RPMI8226 (cell line): ENCODE results near the gene DST.

ENCODE experiments used
- DNase-seq: peaks from one replicate; pipeline ENCODE4 v3.0.0-alpha.2; 2015

The DST gene

GRCh38 chr6:56477241-56477640 is 165.4 kb downstream of the DST start:
- DNase-seq, result no peak

DNA sequence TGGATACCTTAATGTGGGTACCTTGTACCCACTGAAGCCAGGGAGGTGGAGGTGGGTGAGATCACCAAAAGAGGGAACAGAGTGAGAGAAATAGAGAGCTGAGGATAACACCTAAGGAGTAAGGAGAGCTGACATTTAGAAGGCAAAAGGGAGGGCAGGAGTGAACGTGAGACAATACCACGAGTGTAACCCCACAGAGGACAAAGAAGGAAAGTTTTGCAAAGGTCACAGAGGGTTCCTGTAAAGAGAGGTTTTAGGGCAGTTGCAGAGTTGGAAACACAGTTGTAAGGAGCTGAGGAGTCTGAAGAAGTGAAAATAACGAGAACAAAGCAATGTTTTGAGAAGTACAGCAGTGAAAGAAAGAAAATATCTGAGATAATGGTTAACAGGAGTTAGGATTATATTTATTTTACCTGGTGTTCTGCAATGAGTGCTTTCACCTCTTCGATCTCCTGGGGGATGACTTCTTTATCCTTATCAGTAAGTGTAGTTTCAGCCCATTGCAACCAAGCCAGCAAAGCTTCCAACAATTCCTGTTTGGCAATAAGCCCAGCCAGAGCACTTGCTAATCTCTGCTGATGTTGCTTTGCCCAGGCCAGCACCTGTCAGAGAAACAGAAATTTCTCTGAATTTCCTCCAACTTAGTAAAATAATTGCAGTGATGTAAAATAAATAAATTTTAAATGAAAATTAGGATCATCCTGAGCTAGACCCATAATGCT is 166.8 kb downstream of the DST start:
- DNase-seq, result no peak

- DNase-seq, result no peak
Measured at GRCh38 chr6:56474532-56474931, 168.2 kb downstream of the DST start.

DNA sequence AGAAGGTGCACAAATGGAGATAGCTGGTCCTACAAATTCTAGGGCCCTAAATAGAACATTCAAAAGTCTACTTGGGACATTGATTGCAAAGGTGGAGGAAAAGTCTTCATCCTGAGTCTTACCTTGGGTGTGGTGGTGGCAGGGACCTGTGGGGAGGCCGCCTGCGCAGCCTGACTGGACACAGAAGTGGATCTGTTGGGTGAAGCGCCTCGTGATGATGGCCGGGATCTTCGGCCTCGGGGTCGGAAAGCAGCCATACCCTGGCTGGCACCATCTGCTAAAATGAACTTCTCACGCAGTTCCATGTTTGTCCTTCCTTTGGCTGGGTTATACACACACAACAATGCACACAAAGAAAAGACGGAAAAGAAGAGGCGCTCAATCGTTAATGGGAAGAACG is 179.2 kb downstream of the DST start:
- no peak for DNase-seq

- DNase-seq, result no peak
Measured at GRCh38 chr6:56459030-56459805, 183.5 kb downstream of the DST start.

DNA sequence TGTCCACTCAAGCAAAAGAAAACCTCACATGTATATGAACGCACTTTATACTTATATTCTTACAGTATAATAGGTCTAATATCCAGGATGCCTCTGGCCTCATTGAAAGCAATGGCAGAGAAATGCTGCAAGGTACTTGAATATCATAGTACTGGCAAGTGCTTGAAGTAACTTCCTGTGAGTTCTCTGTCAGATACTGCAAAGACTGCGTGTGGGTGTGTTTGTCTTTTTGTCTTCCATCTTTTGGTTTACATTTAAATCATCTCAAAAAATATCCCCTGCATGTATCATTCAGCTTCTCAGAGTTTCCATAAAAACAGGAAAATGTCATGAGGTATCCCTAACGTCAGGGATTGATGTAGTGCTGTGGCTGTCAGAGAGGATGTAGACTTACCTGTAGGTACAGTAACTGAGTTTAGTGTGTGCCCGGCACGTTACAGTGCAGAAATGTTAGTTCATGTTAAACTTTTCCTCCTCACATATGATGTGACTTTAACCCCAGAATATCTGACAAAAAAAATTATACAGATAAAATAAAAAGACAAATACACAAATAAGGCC is 184.3 kb downstream of the DST start:
- DNase-seq, result no peak

DNA sequence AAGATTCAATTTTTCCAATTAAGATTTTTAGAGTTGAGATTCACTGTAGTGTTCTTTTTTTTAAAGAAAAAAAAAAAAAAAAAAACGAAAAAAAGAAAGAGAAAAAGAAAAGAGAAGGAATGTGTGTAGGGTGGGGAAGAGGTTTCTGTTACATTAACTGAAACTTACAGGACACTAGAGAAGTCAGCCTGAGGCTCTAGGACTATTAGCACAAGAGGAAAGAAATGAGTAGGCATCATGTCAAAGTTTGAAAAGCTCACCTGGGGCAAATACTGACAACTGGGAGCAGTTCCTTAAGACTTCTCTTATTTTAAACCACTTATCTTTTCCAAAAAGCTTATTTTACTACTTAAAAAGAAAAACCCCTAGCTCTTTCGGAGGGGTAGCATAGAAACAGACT is 185.9 kb downstream of the DST start:
- no peak for DNase-seq

DNA sequence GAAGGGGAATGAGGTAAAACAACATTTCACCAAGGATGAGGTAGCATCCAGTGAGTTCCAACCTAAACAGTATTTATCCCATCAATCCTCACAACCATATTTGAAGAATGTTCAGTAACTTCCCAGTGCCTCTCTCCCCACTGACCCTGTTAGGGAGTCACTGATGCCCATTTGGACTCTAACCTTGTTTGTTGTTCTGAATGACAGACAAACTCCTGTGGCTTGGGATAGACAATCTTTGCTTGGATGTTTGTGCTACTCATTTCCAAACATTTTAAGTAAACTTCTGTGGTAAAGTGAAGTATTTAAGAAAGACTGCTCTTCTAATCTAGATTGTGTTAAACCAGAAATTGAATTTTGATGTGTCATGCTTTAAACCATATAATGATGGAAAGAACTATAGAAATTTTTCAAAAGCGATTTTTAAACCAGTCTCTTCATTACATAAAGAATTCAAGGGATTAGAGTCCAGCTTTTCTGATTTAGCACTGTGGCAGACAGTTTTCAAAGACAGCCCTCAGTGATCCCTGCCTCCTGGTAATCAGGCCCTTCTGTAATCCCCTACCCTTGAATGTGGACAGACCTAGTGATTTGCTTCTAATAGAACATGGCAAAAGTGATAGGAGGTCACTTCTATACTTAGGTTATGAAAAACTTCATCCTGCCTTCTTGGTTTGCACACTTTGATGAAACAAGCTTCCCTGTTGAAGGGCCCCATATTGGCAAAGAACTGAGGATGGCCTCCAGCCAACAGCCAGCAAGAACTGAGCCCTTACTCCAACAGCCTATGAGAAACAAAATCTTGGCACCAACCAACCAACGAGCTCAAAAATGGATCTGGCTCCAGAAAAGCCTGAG is 191.6 kb downstream of the DST start:
- DNase-seq, result no peak

GRCh38 chr6:56450376-56450775 is 192.3 kb downstream of the DST start:
- no peak for DNase-seq

- no peak for DNase-seq
Measured at GRCh38 chr6:56448046-56448445, 194.6 kb downstream of the DST start.

GRCh38 chr6:56445818-56446217 is 196.9 kb downstream of the DST start:
- no peak for DNase-seq

- no peak for DNase-seq
Measured at GRCh38 chr6:56444855-56445254, 197.8 kb downstream of the DST start.

GRCh38 chr6:56440551-56440981 is 202.1 kb downstream of the DST start:
- DNase-seq, result no peak

DNA sequence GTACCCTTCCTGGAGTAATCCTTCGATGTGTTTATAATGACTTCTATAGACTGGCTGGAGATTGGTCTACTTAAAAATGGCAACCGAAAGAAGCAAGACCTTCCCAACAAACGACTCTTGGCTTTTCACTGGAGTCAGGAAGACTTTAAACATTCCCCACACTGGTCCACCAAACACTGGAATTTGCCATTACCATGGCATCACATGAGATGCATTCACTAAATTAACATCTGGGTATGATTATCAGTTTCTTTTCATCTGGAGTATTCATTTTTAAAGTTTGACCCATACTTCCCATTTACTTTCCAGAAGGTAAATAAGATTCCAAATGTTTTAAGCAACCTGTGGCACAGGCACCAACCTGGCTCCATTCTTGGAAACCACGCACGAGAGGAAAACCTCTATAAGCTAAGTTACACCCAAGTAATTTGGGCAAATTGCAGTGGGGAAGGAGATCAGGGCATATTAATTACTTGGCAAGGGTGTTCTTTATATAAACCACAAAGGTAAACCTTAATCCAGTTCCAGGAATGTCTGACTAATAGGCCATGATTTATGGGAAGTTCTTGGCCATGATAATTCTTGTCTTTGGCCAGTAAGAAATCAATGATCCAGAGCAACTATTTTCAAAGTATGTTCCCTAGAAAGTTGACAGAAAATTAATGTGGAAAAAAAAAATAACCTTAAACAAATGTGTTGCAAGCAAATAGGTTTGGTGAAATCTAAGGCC is 205.4 kb downstream of the DST start:
- no peak for DNase-seq

- no peak for DNase-seq
Measured at GRCh38 chr6:56435754-56436153, 206.9 kb downstream of the DST start.

DNA sequence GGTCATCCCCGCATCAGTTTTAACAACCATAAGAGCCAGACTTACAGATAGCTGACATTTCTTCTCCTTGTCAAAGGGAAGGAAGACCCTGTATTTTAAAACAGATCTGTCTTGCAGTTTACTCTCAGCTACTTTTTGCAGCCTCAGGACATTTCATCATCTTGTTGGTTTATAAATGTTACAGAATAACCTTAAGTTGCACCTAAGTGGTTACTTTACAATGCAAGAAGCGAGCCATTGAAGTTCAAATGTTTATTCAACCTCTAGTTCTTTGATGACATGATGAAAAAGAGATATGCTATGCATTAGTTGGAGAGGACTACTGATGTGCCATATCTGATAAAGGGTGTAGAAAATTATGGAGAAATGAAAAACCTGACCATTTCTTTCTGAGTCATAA is 207.4 kb downstream of the DST start:
- DNase-seq, result no peak

GRCh38 chr6:56434606-56435005 is 208.1 kb downstream of the DST start:
- DNase-seq, result no peak

DNA sequence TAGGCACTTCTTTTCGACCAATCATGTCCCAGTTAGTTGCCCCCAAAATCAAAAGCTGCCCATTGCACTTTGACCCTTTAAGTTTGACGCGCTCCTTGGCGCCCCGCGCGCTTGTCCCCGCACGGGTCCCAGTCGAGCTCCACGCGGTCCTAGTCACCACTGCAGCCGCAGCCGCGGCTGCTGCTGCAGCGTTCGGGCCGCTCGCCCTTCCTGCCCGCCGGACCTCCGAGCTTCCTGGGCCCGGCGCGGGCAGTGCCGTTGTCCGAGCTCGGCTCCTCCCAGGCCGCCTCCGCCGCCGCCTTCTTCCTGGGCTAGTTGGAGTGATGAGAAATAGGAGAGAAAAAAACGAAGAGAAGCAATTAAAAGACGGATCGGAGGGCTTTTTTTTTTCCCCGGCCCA is 209.6 kb downstream of the DST start:
- no peak for DNase-seq

GRCh38 chr6:56432194-56432593 is 210.5 kb downstream of the DST start:
- DNase-seq, result no peak

DNA sequence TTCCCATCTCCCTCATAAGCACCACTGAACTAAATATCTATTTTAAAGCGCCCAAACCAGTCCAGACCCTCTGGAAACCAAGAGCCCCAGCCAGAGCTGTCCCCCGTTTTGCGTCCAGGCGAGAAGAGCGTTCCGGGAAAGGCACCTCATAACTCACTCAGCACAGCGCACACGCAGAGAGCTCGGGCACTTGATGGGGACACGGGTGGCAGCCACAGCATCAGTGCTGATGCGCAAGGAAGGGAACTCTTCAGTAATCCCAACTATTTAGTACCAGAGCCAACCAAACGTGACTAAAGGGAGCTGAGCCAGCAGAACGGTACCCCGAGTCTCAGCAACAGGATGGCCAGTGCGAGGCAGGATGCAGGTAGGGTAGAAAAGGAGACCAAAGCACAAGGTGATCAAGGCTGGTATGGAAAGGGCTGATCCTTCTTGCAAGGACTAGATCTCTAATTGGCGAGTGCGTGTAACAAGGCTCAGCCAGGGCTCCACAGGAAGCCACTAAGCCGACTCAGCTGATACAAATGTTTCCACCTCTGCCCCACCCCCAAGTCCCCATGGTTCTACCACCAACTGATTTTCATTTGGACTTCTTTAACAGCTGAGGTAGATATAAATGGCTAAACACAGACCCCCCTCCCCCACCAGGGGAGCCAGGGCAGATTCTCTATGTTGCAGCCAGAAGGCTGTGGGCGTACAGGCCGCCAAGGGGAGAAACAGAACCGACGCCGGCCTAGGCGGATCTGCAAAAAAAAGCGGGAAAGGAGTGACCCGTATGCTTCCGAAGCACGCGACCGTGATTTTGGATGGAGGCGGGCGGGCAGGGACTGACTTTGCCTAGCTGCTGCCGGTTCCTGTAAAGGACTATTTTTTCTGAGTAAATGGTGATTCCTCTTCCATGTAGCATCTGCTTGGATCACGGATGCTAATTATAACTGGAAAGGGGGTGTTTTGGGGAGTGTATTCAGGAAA is 211.8 kb downstream of the DST start:
- DNase-seq, result no peak

DNA sequence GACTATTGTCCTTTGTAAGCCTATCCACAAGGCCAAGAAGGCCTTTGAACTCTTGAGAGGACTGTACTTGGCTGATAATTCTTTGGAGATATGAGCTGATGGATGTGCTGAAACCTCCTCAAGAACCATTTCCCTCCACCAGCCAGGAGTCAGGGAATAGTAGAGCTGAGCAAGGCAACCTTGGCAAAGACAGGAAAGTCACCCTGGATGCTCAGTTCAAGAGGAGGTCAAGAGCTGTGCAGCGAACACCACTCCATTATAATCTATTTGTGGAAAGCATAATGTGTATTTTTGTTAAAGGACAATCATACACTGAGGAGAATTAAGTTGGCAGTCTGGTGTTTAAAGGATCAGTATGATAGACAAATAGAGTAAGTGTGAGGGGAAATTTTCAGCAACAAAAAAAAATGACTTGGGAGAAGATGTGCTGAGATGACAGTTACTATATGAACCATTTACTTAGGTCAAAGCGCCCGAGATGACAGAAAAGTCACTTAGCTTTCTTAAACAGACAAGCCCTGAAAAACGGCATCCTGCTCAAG is 218.1 kb downstream of the DST start:
- DNase-seq, result no peak
